GM23338 (cell line): Measurements from ENCODE around the gene NLGN1.
A peak's percentile ranks its signal among the peaks of the same experiment; 100 is the strongest.

Experiments used
- CREB1 ChIP-seq: fragments of 250-450 bp; sonication (Bioruptor Pico); IDR thresholded peaks from 2 replicates; pipeline ENCODE4 v1.5.0; 2020; ENCODE audit warnings: low read depth, mild to moderate bottlenecking, moderate library complexity
- CTCF ChIP-seq, 2 experiments: fragments of 200-600 bp in 1 of 2; sonication (generic) in 1 of 2; conservative IDR thresholded peaks; 2 replicates each; pipeline versions ENCODE4 v1.5.1 to v1.6.1; 2016 to 2017; ENCODE audit warnings: antibody characterized with exemption in 2 of 2, low read depth in 2 of 2, mild to moderate bottlenecking in 2 of 2, moderate library complexity in 1 of 2
- EZH2 ChIP-seq: fragments of 200-600 bp; sonication (generic); IDR thresholded peaks from one replicate; pipeline ENCODE4 v1.8.0; 2017; ENCODE audit warnings: antibody characterized with exemption, mild to moderate bottlenecking, low read depth; ENCODE audit not compliant: unreplicated experiment
- EZH2phosphoT487 ChIP-seq: fragments of 200-600 bp; sonication (generic); IDR thresholded peaks from one replicate; pipeline ENCODE4 v1.8.1; 2018; ENCODE audit warnings: antibody characterized with exemption; ENCODE audit not compliant: unreplicated experiment
- POLR2AphosphoS5 ChIP-seq: IDR thresholded peaks from 2 replicates; pipeline ENCODE4 v1.6.1; 2016; ENCODE audit warnings: antibody characterized with exemption, low read depth

DNA sequence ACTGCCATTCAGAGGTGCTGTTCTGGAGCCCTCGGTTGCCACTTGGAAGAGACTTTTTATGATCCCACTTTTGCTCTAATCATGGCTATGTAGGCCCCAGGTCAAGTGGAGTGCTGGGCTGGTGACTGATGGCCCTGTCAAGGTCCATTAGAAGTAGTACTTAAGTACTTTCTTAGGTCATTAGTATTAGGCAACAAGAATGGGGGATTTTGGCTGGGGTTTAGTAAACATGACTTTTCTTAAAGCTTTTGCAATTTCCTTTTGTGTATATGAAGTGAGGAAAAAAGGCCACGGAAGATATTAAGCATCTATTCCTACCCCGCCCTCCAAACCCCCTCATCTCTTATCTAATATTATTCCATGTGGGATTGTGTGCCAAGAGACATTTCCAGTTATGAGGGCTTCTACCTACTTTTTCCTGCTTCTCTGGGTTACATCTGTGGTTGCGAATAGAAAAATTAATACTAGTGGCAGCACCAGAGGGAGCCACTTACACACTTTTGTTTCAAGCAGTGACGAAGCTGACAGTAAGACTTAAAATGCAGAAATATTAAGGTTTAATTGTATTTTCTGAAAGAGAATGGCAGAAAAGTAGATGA lies 13.9 kb downstream of the NLGN1 start:
- no peak for TF ChIP-seq CREB1 (CRISPR knock-in tag)
- no peak for TF ChIP-seq EZH2
- no peak for TF ChIP-seq POLR2AphosphoS5
- peak; percentile 57 to 58 for TF ChIP-seq CTCF (conservative IDR thresholded peaks at IDR 0.05; ENCODE audit: low read depth in 2 of 2)
- no peak for TF ChIP-seq EZH2phosphoT487
